Skeletal muscle cell (primary cell): Measurements from ENCODE around the gene DNAJB1.
"Not testable (repeated sequence)": the region's sequence is repeated elsewhere in the genome, so short reads cannot be mapped to it uniquely, and the experiment has no call there.

Experiments
- DNase-seq: peaks from one replicate; pipeline ENCODE4 v3.0.0-alpha.2; 2010; ENCODE audit warnings: low read depth
- H3K4me3 ChIP-seq: 2 replicates; pipeline ENCODE4 v1.5.1; 2011; ENCODE audit warnings: low read depth, mild to moderate bottlenecking, control low read depth, low read length, moderate library complexity

The DNAJB1 gene

GRCh38 chr19:14553939-14554243, 35.7 kb upstream of the DNAJB1 start:
- DNase-seq = no peak
- H3K4me3 ChIP-seq = no peak overlapping the region

GRCh38 chr19:14553042-14553938, 35.1 kb upstream of the DNAJB1 start:
- H3K4me3 ChIP-seq = no peak overlapping the region

GRCh38 chr19:14552006-14552360, 33.8 kb upstream of the DNAJB1 start:
- DNase-seq, H3K4me3 ChIP-seq: not testable (repeated sequence)

More at GRCh38 chr19:14553042-14553938, 35.1 kb upstream of the DNAJB1 start:
- no peak for DNase-seq

- not testable (repeated sequence) for H3K4me3 ChIP-seq
Measured at GRCh38 chr19:14551134-14552005, 33.2 kb upstream of the DNAJB1 start.

GRCh38 chr19:14550201-14550754, 32.1 kb upstream of the DNAJB1 start:
- no peak for DNase-seq
- no peak overlapping the region for H3K4me3 ChIP-seq

More at GRCh38 chr19:14551134-14552005, 33.2 kb upstream of the DNAJB1 start:
- not testable (repeated sequence) for DNase-seq

GRCh38 chr19:14545716-14546082, 27.5 kb upstream of the DNAJB1 start:
- DNase-seq = no peak
- H3K4me3 ChIP-seq = no peak overlapping the region

- H3K4me3 ChIP-seq = no peak overlapping the region
- DNase-seq = no peak
Measured at GRCh38 chr19:14544977-14545715, 26.9 kb upstream of the DNAJB1 start.

GRCh38 chr19:14544047-14544446, 25.9 kb upstream of the DNAJB1 start:
- no peak overlapping the region for H3K4me3 ChIP-seq
- DNase-seq = no peak

GRCh38 chr19:14542711-14543328, 24.6 kb upstream of the DNAJB1 start:
- no peak for DNase-seq
- no peak overlapping the region for H3K4me3 ChIP-seq

GRCh38 chr19:14541979-14542378, 23.8 kb upstream of the DNAJB1 start:
- not testable (repeated sequence) for H3K4me3 ChIP-seq, DNase-seq

- no peak overlapping the region for H3K4me3 ChIP-seq
- DNase-seq = no peak
Measured at GRCh38 chr19:14540741-14541525, 22.7 kb upstream of the DNAJB1 start.

GRCh38 chr19:14536926-14537692, 18.9 kb upstream of the DNAJB1 start:
- H3K4me3 ChIP-seq = no peak overlapping the region
- DNase-seq = no peak

- no peak for DNase-seq
- no peak overlapping the region for H3K4me3 ChIP-seq
Measured at GRCh38 chr19:14533450-14533849, 15.3 kb upstream of the DNAJB1 start.

- no peak for DNase-seq
- peak overlapping the region; percentile 98 for H3K4me3 ChIP-seq
Measured at GRCh38 chr19:14530506-14530905, 12.3 kb upstream of the DNAJB1 start.

- H3K4me3 ChIP-seq = peak overlapping the region; percentile 98
- DNase-seq = no peak
Measured at GRCh38 chr19:14530005-14530348, 11.8 kb upstream of the DNAJB1 start.

GRCh38 chr19:14529254-14530004, 11.2 kb upstream of the DNAJB1 start, which contains the start of gene TECR:
Gene TECR (plus strand): TSS chr19:14529594. CDS start chr19:14529697, 103 bp downstream.
- H3K4me3 ChIP-seq = peak within 1 kb of the TSS; percentile 98
- peak; percentile 99 for DNase-seq
